ENCODE results near the gene NXPE1.

The NXPE1 gene

DNA sequence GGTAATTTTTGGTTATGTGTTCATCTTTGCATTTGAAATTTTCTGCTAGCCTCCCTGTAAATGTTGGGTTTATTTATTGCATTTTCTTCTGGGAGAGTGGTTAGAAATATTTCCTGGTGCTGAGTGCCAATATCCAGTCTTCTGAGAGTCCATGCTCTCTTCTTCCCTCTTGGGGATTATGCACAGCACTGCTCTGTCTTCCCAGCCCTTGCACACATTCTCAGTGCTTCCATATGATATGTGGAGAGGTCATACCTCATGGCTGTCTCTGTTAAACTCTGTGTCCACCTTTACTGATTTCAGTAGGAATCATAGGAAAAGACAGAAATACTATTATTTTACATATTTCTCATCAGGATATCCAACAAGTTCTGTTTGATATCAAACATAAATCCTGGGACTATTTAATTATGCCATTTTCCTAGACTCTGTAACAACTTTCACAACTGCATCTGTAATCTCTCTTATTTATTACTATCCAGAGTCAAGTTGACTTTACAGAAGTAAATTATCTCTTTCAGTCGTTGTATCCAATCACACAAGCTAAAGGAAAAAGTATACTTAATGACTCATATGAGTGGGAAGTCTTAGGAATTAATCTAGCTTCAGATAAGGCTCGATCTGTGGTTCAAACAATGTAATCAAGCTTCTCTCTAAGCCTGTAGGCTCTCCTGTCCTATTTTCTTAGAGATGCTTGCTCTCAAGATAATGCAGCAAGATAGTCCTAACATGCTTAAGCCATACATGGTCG lies 2.7 kb upstream of the NXPE1 start:
- DNase-seq, result no peak

DNA sequence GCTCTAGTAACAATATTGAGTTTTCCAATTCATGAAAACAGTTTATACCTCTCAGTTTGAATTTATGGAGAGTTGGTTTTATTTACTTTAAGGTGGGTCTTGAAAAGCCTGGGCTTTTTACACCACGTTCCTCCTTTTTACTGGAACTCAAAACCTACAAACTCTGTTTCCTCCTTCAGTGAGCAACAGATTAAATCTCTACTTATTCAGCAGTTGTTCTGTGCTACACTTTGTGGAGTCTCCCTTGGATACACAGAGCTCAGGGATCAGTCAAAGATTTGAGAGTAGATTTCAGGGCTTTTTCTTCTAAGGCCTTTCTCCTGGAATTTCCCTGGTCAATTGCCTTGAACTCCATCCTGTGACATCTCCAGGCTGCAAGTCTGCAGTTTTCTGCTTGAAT lies 3.5 kb downstream of the NXPE1 start:
- DNase-seq, result no peak

DNA sequence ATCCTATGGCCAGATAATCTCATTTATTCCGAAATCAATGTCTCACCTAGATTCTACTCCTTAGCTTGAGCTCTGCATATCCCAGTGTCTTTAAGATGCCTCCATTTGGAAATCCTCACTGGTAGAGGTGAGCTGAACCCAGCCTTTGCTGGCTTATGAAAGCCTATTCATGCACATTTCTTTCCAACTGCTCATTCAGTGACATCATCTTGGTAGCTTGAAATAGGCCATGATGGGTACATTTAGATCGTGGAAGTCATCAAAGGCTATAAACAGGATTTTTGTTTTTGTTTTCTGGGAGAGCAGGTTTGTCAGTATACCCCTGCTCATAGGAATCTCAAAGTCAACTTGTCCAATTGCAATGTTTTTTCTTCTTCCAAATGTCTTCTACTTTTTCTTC lies 6.0 kb downstream of the NXPE1 start:
- DNase-seq, result no peak

DNA sequence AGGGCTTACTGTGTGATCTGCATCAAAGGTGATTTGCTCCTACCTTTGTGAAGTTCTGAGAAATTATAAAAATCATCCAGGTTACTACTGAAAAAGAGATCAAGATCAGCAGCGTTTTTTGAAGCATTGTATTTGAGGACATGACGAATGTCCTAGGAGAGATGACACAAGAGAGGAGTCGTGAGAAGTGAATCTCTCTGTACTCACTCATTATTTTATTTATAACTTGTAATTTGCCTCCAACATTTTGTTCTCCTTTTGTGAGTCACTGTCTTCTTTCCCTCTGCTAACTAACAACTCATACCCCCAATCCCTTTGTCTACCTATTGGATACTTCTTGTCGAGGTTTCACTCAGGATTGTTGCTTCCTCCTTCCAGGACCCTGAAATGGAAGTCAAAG lies 8.6 kb downstream of the NXPE1 start:
- DNase-seq, result no peak

GRCh38 chr11:114525682-114526081 lies 34.0 kb downstream of the NXPE1 start:
- DNase-seq, result no peak

- no peak for DNase-seq
Measured at GRCh38 chr11:114524122-114524521, 35.6 kb downstream of the NXPE1 start.

DNA sequence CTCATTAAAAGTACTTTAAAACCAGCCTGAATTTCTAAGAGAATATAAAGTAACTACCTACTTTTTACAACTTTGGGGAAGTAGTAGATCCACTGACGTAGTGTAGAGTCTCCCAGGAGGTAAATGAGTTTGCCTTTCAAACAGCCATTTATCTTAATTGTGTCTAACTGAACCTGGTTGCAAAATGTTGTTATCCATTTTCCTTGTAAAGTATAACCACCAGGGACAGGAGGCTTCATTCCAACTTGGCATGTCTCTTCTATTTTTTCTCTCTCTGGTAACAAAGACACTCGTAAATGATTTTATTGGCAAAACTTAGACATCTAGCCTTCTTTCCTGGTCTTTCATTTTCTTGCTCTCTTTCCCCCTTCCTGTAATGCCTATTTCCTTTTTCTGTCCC lies 36.9 kb downstream of the NXPE1 start:
- no peak for DNase-seq

- DNase-seq, result no peak
Measured at GRCh38 chr11:114511538-114511937, 48.1 kb downstream of the NXPE1 start.

- DNase-seq, result no peak
Measured at GRCh38 chr11:114511079-114511478, 48.6 kb downstream of the NXPE1 start.

DNA sequence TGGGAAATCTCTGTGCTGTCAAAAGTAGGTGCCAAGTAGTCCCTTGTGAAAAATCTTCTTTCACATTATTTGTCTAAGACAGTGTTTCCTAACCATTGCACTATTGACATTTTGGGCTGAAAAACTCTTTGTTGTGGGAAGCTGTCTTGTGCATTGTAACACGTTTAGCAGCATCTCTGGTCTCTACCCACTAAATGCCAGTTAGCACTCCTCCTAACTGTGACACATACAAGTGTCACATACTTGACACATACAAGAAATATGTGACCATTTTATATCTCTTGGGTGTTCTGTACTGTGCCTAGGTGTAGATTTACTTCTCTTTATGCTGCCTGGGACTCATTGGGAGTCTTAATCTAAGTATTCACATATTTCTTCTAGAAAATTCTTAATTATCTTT lies 57.8 kb downstream of the NXPE1 start:
- DNase-seq, result no peak

- DNase-seq, result no peak
Measured at GRCh38 chr11:114499756-114500155, 59.9 kb downstream of the NXPE1 start.

GRCh38 chr11:114496915-114497314 lies 62.8 kb downstream of the NXPE1 start:
- no peak for DNase-seq

- DNase-seq, result no peak
Measured at GRCh38 chr11:114483929-114484328, 75.8 kb downstream of the NXPE1 start.

- DNase-seq, result no peak
Measured at GRCh38 chr11:114482114-114482513, 77.6 kb downstream of the NXPE1 start.

GRCh38 chr11:114479331-114479730 lies 80.3 kb downstream of the NXPE1 start:
- DNase-seq, result no peak

GRCh38 chr11:114478768-114479167 lies 80.9 kb downstream of the NXPE1 start:
- no peak for DNase-seq

- no peak for DNase-seq
Measured at GRCh38 chr11:114478001-114478410, 81.7 kb downstream of the NXPE1 start.

- DNase-seq, result no peak
Measured at GRCh38 chr11:114472661-114473060, 87.0 kb downstream of the NXPE1 start.

Measured in NCI-H1694 treated with DMSO at 0.1 percent for 48 hours (cell line).